D721Med (cell line): ENCODE data around the gene TMEM214.

Source experiments
- DNase-seq: peaks from one replicate; pipeline ENCODE4 v3.0.0; 2011; ENCODE audit warnings: low spot score; ENCODE audit not compliant: insufficient read length
- FAIRE-seq: peaks from 2 replicates; lab custom pipeline; 2011; peaks lifted over from hg19 to GRCh38; lab: Jason Lieb, UNC
- CTCF ChIP-seq: IDR thresholded peaks from 2 replicates; pipeline ENCODE4 v1.5.1; 2012; ENCODE audit warnings: mild to moderate bottlenecking, control low read depth; ENCODE audit not compliant: insufficient read depth; ENCODE audit errors: missing control alignments

TMEM214 gene

GRCh38 chr2:27079233-27080139 lies 46.7 kb downstream of the TMEM214 start:
- FAIRE-seq, result no peak

GRCh38 chr2:27080140-27080469 lies 47.3 kb downstream of the TMEM214 start:
- no peak for FAIRE-seq

More at GRCh38 chr2:27079233-27080139, 46.7 kb downstream of the TMEM214 start:
- no peak for TF ChIP-seq CTCF
- peak; percentile 78 for DNase-seq

GRCh38 chr2:27080603-27080936 lies 47.8 kb downstream of the TMEM214 start:
- FAIRE-seq (no peak), DNase-seq (no peak)

More at GRCh38 chr2:27080140-27080469, 47.3 kb downstream of the TMEM214 start:
- TF ChIP-seq CTCF, result no peak
- no peak for DNase-seq

GRCh38 chr2:27081984-27082772 lies 49.4 kb downstream of the TMEM214 start:
- no peak for DNase-seq
- no peak for TF ChIP-seq CTCF
- FAIRE-seq, result no peak

More at GRCh38 chr2:27080603-27080936, 47.8 kb downstream of the TMEM214 start:
- no peak for TF ChIP-seq CTCF

- FAIRE-seq, result no peak
- no peak for TF ChIP-seq CTCF
- no peak for DNase-seq
Observed at GRCh38 chr2:27082773-27083409, 50.1 kb downstream of the TMEM214 start.

- no peak for TF ChIP-seq CTCF
- FAIRE-seq, result no peak
- no peak for DNase-seq
Observed at GRCh38 chr2:27083410-27084296, 50.9 kb downstream of the TMEM214 start.
